GM23338 (cell line): ENCODE results near the gene BCL10. TPM values are rescaled to one million over a fixed set of nuclear protein-coding genes. Genes with fewer than 3 reads are reported as not detected.

Experiments
- ATAC-seq: fragments of 200-7000 bp; cut with Tn5 transposase; 3 replicates; pipeline ENCODE4 v1.9.1; 2020
- DNase-seq: peaks from one replicate; pipeline ENCODE4 v3.0.0-alpha.2; 2015; ENCODE audit warnings: low spot score
- H2AFZ ChIP-seq: fragments of 200-600 bp; sonication (generic); 2 replicates; pipeline ENCODE4 v1.8.0; 2016; ENCODE audit warnings: antibody characterized with exemption, mild to moderate bottlenecking, moderate library complexity
- H3F3A ChIP-seq: fragments of 200-600 bp; sonication (generic); replicated peaks from 2 replicates; pipeline ENCODE4 v1.8.0; 2017; ENCODE audit warnings: antibody characterized with exemption, mixed run types, low read depth
- H3K27ac ChIP-seq: fragments of 200-600 bp; sonication (generic); 2 replicates; pipeline ENCODE4 v1.6.1; 2016; ENCODE audit warnings: low read depth
- H3K27me3 ChIP-seq: fragments of 200-600 bp; sonication (generic); 2 replicates; pipeline ENCODE4 v1.8.0; 2016; ENCODE audit warnings: mild to moderate bottlenecking, mixed run types, moderate library complexity; ENCODE audit not compliant: insufficient read depth
- H3K36me3 ChIP-seq: fragments of 200-600 bp; sonication (generic); 2 replicates; pipeline ENCODE4 v1.8.0; 2016; ENCODE audit warnings: mild to moderate bottlenecking; ENCODE audit not compliant: insufficient read depth
- H3K4me1 ChIP-seq: fragments of 200-600 bp; sonication (generic); 2 replicates; pipeline ENCODE4 v1.8.0; 2016; ENCODE audit warnings: mild to moderate bottlenecking, moderate library complexity; ENCODE audit not compliant: insufficient read depth
- H3K4me2 ChIP-seq: fragments of 200-600 bp; sonication (generic); 2 replicates; pipeline ENCODE4 v1.7.1; 2017; ENCODE audit warnings: mixed run types
- H3K4me3 ChIP-seq: fragments of 200-600 bp; sonication (generic); 2 replicates; pipeline ENCODE4 v1.6.1; 2016; ENCODE audit warnings: mixed run types
- H3K79me2 ChIP-seq: fragments of 200-600 bp; sonication (generic); replicated peaks from 2 replicates; pipeline ENCODE4 v1.8.0; 2017; ENCODE audit warnings: mild to moderate bottlenecking; ENCODE audit not compliant: insufficient read depth
- H3K9me2 ChIP-seq: fragments of 200-600 bp; sonication (generic); 2 replicates; pipeline ENCODE4 v1.8.0; 2017; ENCODE audit not compliant: insufficient read depth
- H4K20me1 ChIP-seq: fragments of 200-600 bp; sonication (generic); replicated peaks from 2 replicates; pipeline ENCODE4 v1.8.0; 2017; ENCODE audit warnings: mild to moderate bottlenecking; ENCODE audit not compliant: insufficient read depth
- H3K27ac Mint-ChIP-seq: 2 replicates; pipeline ENCODE4 v1.8.0; 2020; ENCODE audit warnings: inconsistent platforms, mild to moderate bottlenecking, moderate library complexity, mixed read lengths
- H3K27me3 Mint-ChIP-seq: 3 replicates; pipeline ENCODE4 v1.8.0; 2022; ENCODE audit warnings: low read depth, mild to moderate bottlenecking, moderate library complexity, mixed read lengths, inconsistent platforms; ENCODE audit not compliant: insufficient read depth, poor library complexity
- H3K36me3 Mint-ChIP-seq: 3 replicates; pipeline ENCODE4 v1.8.0; 2021; ENCODE audit warnings: low read depth, mild to moderate bottlenecking, inconsistent platforms, moderate library complexity, mixed read lengths
- H3K4me1 Mint-ChIP-seq: 3 replicates; pipeline ENCODE4 v1.8.0; 2020; ENCODE audit warnings: mild to moderate bottlenecking, inconsistent platforms, mixed read lengths
- H3K4me3 Mint-ChIP-seq: 3 replicates; pipeline ENCODE4 v1.8.0; 2021; ENCODE audit warnings: moderate library complexity, mild to moderate bottlenecking, inconsistent platforms, mixed read lengths
- H3K9me3 Mint-ChIP-seq: 3 replicates; pipeline ENCODE4 v1.8.0; 2020; ENCODE audit warnings: moderate library complexity, mild to moderate bottlenecking, inconsistent platforms, mixed read lengths
- CREB1 ChIP-seq: fragments of 250-450 bp; sonication (Bioruptor Pico); IDR thresholded peaks from 2 replicates; pipeline ENCODE4 v1.5.0; 2020; ENCODE audit warnings: low read depth, mild to moderate bottlenecking, moderate library complexity
- EZH2 ChIP-seq: fragments of 200-600 bp; sonication (generic); IDR thresholded peaks from one replicate; pipeline ENCODE4 v1.8.0; 2017; ENCODE audit warnings: antibody characterized with exemption, mild to moderate bottlenecking, low read depth; ENCODE audit not compliant: unreplicated experiment
- NANOG ChIP-seq: IDR thresholded peaks from 2 replicates; pipeline ENCODE4 v1.6.1; 2016; ENCODE audit warnings: antibody characterized with exemption, borderline replicate concordance
- POLR2AphosphoS5 ChIP-seq: IDR thresholded peaks from 2 replicates; pipeline ENCODE4 v1.6.1; 2016; ENCODE audit warnings: antibody characterized with exemption, low read depth
- STAT1 ChIP-seq: IDR thresholded peaks from one replicate; pipeline ENCODE4 v1.6.1; 2016; ENCODE audit warnings: antibody characterized with exemption; ENCODE audit not compliant: unreplicated experiment
- ZNF114 ChIP-seq: fragments of 250-450 bp; sonication (Bioruptor Pico); IDR thresholded peaks from 2 replicates; pipeline ENCODE4 v1.5.0; 2020; ENCODE audit warnings: mild to moderate bottlenecking, moderate library complexity
- ZNF331 ChIP-seq: fragments of 250-450 bp; sonication (Bioruptor Pico); IDR thresholded peaks from 2 replicates; pipeline ENCODE4 v1.5.0; 2020; ENCODE audit warnings: low read depth, mild to moderate bottlenecking, moderate library complexity
- polyA plus RNA-seq: library from polyadenylated mRNA; unstranded; fragments of >200 nt; fragmentation: Nextera tagmentation; extraction: Ambion mirVana; gene quantifications from 2 replicates; pipeline ENCODE4 v1.2.1, GENCODE V29; 2016
- total RNA-seq: library from RNA; depleted of rRNA; stranded (reverse); fragments of >200 nt; shearing (Covaris generic); gene quantifications from 2 replicates; pipeline ENCODE4 v1.2.3, GENCODE V29; 2014
- TF ChIP-seq, protein P1 (sequence below), 2 experiments: fragments of 200-600 bp in 1 of 2; sonication (generic) in 1 of 2; conservative IDR thresholded peaks; 2 replicates each; pipeline versions ENCODE4 v1.5.1 to v1.6.1; 2016 to 2017; ENCODE audit warnings: antibody characterized with exemption in 2 of 2, low read depth in 2 of 2, mild to moderate bottlenecking in 2 of 2, moderate library complexity in 1 of 2
- TF ChIP-seq, protein P2 (sequence below): fragments of 250-450 bp; sonication (Bioruptor Pico); IDR thresholded peaks from 2 replicates; pipeline ENCODE4 v1.5.0; 2020; ENCODE audit warnings: mild to moderate bottlenecking, moderate library complexity

BCL10 gene
- total and polyA plus RNA-seq, 2 experiments from 2014 or later = 23.1 to 33.7 TPM

DNA sequence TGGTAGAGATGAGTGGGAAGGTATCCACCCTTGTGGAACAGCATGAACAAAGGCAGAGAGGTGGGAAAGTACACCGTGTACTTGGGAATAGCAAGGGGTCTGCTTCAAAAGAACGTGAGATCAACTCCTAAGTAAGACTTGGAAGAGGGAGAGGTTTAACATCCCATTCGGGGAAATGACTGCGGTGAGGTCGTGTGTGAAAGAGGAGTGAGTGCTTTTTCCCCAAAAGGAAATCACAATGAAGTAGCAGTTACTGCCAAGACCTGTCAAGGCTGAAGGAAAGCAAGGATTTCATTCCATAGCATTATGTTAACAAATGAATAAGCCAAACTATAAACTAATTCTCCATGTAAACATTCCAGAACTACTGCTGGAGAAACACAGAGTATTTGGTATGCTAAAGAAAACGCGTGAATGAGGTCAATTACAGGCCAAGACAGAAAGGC is 55.7 kb downstream of the BCL10 start:
- peaks cover 3% of the 10 kb centered on the region for H3K27me3 Mint-ChIP-seq
- DNase-seq (no peak), ATAC-seq (no peak)
- Histone ChIP-seq H3K79me2 (no peaks in the 10 kb centered on the region), H3K27ac (no peak overlapping the region), H3K27me3 (no peaks in the 10 kb centered on the region), H2AFZ (peak overlapping the region; percentile 87; the same call in 1 of the 2 replicates), H3F3A (no peaks in the 10 kb centered on the region), H3K9me2 (no peaks in the 10 kb centered on the region), H3K4me3 (no peak overlapping the region), H3K36me3 (no peaks in the 10 kb centered on the region), H3K4me1 (peaks cover 30% of the 10 kb centered on the region), H4K20me1 (no peaks in the 10 kb centered on the region), H3K4me2 (no peak overlapping the region)
- H3K27ac Mint-ChIP-seq = no peak overlapping the region
- H3K4me3 Mint-ChIP-seq = no peak overlapping the region
- TF ChIP-seq, protein P1, sequence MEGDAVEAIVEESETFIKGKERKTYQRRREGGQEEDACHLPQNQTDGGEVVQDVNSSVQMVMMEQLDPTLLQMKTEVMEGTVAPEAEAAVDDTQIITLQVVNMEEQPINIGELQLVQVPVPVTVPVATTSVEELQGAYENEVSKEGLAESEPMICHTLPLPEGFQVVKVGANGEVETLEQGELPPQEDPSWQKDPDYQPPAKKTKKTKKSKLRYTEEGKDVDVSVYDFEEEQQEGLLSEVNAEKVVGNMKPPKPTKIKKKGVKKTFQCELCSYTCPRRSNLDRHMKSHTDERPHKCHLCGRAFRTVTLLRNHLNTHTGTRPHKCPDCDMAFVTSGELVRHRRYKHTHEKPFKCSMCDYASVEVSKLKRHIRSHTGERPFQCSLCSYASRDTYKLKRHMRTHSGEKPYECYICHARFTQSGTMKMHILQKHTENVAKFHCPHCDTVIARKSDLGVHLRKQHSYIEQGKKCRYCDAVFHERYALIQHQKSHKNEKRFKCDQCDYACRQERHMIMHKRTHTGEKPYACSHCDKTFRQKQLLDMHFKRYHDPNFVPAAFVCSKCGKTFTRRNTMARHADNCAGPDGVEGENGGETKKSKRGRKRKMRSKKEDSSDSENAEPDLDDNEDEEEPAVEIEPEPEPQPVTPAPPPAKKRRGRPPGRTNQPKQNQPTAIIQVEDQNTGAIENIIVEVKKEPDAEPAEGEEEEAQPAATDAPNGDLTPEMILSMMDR (conservative IDR thresholded peaks at IDR 0.05; ENCODE audit: low read depth in 2 of 2) = no peak
- TF ChIP-seq NANOG = no peak
- TF ChIP-seq EZH2 = no peak
- no peak for TF ChIP-seq STAT1
- TF ChIP-seq, protein P2, sequence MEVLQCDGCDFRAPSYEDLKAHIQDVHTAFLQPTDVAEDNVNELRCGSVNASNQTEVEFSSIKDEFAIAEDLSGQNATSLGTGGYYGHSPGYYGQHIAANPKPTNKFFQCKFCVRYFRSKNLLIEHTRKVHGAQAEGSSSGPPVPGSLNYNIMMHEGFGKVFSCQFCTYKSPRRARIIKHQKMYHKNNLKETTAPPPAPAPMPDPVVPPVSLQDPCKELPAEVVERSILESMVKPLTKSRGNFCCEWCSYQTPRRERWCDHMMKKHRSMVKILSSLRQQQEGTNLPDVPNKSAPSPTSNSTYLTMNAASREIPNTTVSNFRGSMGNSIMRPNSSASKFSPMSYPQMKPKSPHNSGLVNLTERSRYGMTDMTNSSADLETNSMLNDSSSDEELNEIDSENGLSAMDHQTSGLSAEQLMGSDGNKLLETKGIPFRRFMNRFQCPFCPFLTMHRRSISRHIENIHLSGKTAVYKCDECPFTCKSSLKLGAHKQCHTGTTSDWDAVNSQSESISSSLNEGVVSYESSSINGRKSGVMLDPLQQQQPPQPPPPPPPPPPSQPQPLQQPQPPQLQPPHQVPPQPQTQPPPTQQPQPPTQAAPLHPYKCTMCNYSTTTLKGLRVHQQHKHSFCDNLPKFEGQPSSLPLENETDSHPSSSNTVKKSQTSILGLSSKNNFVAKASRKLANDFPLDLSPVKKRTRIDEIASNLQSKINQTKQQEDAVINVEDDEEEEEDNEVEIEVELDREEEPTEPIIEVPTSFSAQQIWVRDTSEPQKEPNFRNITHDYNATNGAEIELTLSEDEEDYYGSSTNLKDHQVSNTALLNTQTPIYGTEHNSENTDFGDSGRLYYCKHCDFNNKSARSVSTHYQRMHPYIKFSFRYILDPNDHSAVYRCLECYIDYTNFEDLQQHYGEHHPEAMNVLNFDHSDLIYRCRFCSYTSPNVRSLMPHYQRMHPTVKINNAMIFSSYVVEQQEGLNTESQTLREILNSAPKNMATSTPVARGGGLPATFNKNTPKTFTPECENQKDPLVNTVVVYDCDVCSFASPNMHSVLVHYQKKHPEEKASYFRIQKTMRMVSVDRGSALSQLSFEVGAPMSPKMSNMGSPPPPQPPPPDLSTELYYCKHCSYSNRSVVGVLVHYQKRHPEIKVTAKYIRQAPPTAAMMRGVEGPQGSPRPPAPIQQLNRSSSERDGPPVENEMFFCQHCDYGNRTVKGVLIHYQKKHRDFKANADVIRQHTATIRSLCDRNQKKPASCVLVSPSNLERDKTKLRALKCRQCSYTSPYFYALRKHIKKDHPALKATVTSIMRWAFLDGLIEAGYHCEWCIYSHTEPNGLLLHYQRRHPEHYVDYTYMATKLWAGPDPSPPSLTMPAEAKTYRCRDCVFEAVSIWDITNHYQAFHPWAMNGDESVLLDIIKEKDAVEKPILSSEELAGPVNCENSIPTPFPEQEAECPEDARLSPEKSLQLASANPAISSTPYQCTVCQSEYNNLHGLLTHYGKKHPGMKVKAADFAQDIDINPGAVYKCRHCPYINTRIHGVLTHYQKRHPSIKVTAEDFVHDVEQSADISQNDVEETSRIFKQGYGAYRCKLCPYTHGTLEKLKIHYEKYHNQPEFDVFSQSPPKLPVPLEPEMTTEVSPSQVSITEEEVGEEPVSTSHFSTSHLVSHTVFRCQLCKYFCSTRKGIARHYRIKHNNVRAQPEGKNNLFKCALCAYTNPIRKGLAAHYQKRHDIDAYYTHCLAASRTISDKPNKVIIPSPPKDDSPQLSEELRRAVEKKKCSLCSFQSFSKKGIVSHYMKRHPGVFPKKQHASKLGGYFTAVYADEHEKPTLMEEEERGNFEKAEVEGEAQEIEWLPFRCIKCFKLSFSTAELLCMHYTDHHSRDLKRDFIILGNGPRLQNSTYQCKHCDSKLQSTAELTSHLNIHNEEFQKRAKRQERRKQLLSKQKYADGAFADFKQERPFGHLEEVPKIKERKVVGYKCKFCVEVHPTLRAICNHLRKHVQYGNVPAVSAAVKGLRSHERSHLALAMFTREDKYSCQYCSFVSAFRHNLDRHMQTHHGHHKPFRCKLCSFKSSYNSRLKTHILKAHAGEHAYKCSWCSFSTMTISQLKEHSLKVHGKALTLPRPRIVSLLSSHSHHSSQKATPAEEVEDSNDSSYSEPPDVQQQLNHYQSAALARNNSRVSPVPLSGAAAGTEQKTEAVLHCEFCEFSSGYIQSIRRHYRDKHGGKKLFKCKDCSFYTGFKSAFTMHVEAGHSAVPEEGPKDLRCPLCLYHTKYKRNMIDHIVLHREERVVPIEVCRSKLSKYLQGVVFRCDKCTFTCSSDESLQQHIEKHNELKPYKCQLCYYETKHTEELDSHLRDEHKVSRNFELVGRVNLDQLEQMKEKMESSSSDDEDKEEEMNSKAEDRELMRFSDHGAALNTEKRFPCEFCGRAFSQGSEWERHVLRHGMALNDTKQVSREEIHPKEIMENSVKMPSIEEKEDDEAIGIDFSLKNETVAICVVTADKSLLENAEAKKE (CRISPR knock-in tag) = no peak
- no peak for TF ChIP-seq ZNF114 (CRISPR knock-in tag)
- TF ChIP-seq ZNF331 = no peak
- no peak for TF ChIP-seq POLR2AphosphoS5
- TF ChIP-seq CREB1 (CRISPR knock-in tag) = no peak
- H3K36me3 Mint-ChIP-seq = no peaks in the 10 kb centered on the region
- H3K4me1 Mint-ChIP-seq = peaks cover 30% of the 10 kb centered on the region
- no peaks in the 10 kb centered on the region for H3K9me3 Mint-ChIP-seq
